SH-SY5Y (cell line): ENCODE results near the gene LSM7.

Source experiments
- GATA2 ChIP-seq: IDR thresholded peaks from 2 replicates; pipeline ENCODE4 v1.6.1; 2011; ENCODE audit warnings: mild to moderate bottlenecking, low read depth, low read length
- GATA3 ChIP-seq: IDR thresholded peaks from 2 replicates; pipeline ENCODE4 v1.6.1; 2011; ENCODE audit warnings: low read depth, mild to moderate bottlenecking, low read length, moderate library complexity

The LSM7 gene

GRCh38 chr19:2335848-2336247, 7.5 kb upstream of the LSM7 start:
- no peak for TF ChIP-seq GATA3
- no peak for TF ChIP-seq GATA2

GRCh38 chr19:2334986-2335846, 6.8 kb upstream of the LSM7 start:
- TF ChIP-seq GATA3 (no peak), GATA2 (no peak)

DNA sequence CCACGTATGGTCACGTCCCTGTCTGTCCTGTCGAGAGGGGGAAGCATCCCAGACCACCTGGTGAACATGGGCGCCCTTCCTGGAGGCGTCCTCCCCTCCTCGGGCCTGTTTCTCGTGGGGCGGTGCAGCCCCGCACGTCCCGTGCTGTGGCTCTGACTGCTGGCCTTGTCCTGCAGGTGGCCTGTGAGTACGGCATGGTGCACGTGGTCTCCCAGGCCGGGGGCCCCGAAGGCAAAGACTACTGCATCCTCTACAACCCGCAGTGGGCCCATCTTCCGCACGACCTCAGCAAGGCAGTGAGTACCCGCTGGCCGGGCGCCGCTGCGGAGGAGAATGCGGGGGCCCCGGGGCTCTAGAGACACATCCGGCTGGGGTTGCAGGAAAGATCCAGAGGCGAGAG, 6.0 kb upstream of the LSM7 start:
- TF ChIP-seq GATA3: no peak
- TF ChIP-seq GATA2: no peak

- TF ChIP-seq GATA2: no peak
- TF ChIP-seq GATA3: no peak
These were observed 5.4 kb upstream of the LSM7 start for GRCh38 chr19:2333807-2334211.

GRCh38 chr19:2333027-2333806, 4.8 kb upstream of the LSM7 start:
- TF ChIP-seq GATA3 (no peak), GATA2 (no peak)

DNA sequence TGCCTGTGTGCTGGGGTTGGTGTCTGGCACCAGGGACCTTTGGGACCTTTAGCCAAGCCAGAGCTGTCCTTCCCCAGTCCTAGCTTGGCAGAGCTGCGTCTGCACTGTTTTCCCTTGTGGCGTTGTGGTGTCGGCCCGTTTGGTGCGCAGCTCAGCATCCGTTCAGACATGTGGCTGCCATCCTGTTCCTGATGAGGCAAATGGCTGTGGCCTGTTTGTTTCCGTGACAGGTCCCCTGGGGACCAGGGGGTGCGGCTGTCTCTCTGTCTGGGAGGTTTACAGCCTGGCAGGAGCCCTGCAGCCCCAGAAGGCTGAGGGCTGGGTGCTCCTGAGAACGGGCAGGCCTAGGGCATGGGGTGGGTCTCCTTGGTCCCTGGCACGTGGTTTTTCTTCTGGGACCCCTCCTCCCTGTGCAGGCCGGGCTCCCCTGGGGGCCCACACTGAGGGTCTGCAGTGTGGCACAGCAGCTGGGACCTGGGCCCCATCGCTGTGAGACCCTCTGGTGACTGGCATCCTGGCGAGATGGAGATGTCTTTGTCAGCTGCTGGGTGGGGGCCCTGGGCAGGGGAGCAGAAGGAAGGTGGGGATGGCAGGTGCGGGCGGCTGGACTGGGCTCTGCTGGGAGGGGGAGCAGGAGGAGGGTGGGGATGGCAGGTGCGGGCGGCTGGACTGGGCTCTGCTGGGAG, 4.1 kb upstream of the LSM7 start:
- TF ChIP-seq GATA3 (no peak), GATA2 (no peak)

GRCh38 chr19:2331601-2332246, 3.3 kb upstream of the LSM7 start:
- TF ChIP-seq GATA2 (no peak), GATA3 (no peak)

DNA sequence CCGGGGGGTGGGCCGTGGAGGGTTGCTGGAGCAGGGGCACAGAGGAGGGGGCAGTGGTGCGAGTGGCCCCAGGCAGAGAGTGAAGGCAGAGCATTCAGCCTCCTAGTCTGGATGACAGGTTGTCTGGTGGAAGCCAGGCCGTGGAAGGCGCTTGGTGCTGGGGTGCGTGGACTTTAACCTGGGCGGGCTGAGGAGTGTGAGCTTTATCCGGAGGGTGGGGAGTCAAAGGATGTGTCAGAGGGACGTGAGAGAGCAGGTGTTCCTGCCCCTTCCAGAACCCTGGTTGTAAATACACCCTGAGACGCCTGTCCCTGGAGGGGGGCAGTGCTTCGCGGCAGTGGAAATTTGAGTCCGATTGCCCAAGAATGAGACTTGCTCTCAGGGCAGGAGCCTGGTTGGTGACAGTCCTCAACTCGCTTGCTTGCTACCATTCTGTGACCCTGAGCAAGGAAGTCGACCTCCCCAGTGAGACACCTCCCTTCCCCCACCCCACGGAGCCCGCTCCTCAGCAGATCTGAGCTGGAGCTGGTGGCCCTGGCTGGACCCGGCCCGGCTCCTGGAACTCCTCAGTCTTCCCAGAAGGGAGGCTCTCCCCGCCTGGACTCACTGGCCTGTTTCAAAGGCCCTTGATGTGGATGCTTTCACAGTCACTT, 2.4 kb upstream of the LSM7 start:
- TF ChIP-seq GATA2 (no peak), GATA3 (no peak)

- TF ChIP-seq GATA3 (no peak), GATA2 (no peak)
These were observed 1.9 kb upstream of the LSM7 start for GRCh38 chr19:2330255-2330631.

GRCh38 chr19:2329501-2329916, 1.1 kb upstream of the LSM7 start:
- no peak for TF ChIP-seq GATA3
- TF ChIP-seq GATA2: no peak

DNA sequence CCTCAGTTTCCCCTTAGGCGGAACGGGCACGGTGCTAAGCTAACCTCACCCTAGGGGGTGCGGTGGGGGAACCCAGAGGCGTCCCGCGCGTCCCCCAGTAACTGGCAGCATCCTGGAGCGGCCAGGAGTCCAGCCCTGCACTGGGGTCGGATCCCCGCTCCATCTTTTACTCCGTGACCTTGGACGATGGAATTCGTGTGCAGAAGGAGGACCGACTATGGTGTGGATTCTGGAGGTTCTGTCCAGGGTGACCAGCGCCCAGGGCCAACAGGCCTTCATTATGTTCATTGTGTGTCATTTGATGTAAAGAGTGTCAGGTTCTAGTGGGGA, 728 bp upstream of the LSM7 start:
- TF ChIP-seq GATA3 (no peak), GATA2 (no peak)

- no peak for TF ChIP-seq GATA2
- TF ChIP-seq GATA3: no peak
These were observed 499 bp downstream of the LSM7 start for GRCh38 chr19:2327773-2328400.

DNA sequence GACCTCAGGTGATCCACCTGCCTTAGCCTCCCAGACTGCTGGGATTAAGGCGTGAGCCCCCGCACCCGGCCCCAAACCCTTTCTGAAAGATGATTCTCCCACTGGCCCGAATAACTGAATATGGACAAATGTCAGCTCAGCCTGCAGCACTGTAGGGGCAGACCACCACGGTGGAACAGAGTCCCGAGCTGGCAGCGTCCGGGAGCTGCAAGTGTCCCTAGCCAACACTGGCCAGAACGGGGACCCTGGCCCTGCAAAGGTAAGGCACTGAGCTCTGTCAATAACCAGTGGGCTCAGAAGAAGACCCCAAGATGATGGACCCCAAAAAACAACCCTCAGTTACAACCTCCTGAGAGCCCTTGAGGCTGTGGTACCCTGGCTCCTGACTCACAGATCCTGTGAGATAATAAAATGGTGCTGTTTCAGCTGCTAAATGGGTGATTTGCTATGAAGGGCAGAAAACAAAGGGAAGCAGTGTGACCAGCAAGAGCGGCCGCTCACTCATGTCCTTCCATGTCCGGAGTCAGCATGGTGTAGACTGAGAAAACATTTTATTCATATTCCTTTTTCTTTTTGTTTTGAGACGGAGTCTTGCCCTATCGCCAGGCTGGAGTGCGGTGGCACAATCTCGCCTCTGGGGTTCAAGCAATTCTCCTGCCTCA, 1.6 kb downstream of the LSM7 start:
- TF ChIP-seq GATA3: no peak
- TF ChIP-seq GATA2: no peak
